Measurements from ENCODE around the gene CAPS.

GRCh38 chr19:5955636-5955935 is 41.5 kb downstream of the CAPS start:
- TF ChIP-seq CTCF (IDR thresholded peaks at IDR 0.05) (no peak), ZFX (IDR thresholded peaks at IDR 0.05; ENCODE audit: borderline replicate concordance) (no peak)
